Small intestine (tissue), 7 donors: ENCODE results near the gene MAMDC4. TPM values are rescaled to one million over a fixed set of nuclear protein-coding genes. Genes with fewer than 3 reads are reported as not detected.

Source experiments
- DNase-seq, 2 donors: peaks; one replicate each; pipeline versions ENCODE4 v3.0.0 to v3.0.0-alpha.2; 2013
- FAIRE-seq: peaks from 2 replicates; lab custom pipeline; 2012; peaks lifted over from hg19 to GRCh38; lab: Jason Lieb, UNC
- H3K27ac ChIP-seq, 3 donors: one replicate each; pipeline ENCODE4 v1.5.1; 2013; ENCODE audit warnings: low read length in 2 of 3, mild to moderate bottlenecking in 2 of 3, control low read depth in 1 of 3, inconsistent platforms in 1 of 3, low read depth in 1 of 3, moderate library complexity in 1 of 3
- H3K27me3 ChIP-seq, 3 donors: one replicate each; pipeline ENCODE4 v1.6.1; 2013; ENCODE audit warnings: low read length in 3 of 3, inconsistent platforms in 1 of 3; ENCODE audit not compliant: control insufficient read depth in 3 of 3, insufficient read depth in 3 of 3
- H3K36me3 ChIP-seq, 3 donors: one replicate each; pipeline ENCODE4 v1.6.1; 2013; ENCODE audit warnings: low read length in 3 of 3, inconsistent platforms in 1 of 3, low read depth in 1 of 3, mild to moderate bottlenecking in 1 of 3, moderate library complexity in 1 of 3; ENCODE audit not compliant: control insufficient read depth in 3 of 3, insufficient read depth in 2 of 3
- H3K4me1 ChIP-seq, 3 donors: one replicate each; pipeline ENCODE4 v1.6.1; 2013; ENCODE audit warnings: low read length in 2 of 3, inconsistent platforms in 1 of 3, low read depth in 1 of 3, mild to moderate bottlenecking in 1 of 3, moderate library complexity in 1 of 3; ENCODE audit not compliant: control insufficient read depth in 3 of 3, insufficient read depth in 2 of 3
- H3K4me3 ChIP-seq, 3 donors: one replicate each; pipeline ENCODE4 v1.5.1; 2013; ENCODE audit warnings: low read length in 3 of 3, control low read depth in 1 of 3, inconsistent platforms in 1 of 3, low read depth in 1 of 3, mild to moderate bottlenecking in 1 of 3, moderate library complexity in 1 of 3
- H3K9me3 ChIP-seq, 2 donors: one replicate each; pipeline ENCODE4 v1.6.1; 2013; ENCODE audit warnings: low read depth in 1 of 2, low read length in 1 of 2; ENCODE audit not compliant: control insufficient read depth in 2 of 2, insufficient read depth in 1 of 2
- WGBS, 3 donors: extraction: QIAGEN DNeasy Blood & Tissue Kit; methylation state at CpG; one replicate each; pipeline ENCODE4 v1.1.7; 2013; 5-methylcytosine and 5-hydroxymethylcytosine counted together
- polyA plus RNA-seq, 4 donors: library from polyadenylated mRNA; stranded (reverse) in 3 of 4; unstranded in 1 of 4; fragments of 200-250 nt in 3 of 4; fragments of 120-200 nt in 1 of 4; gene quantifications; one replicate each; pipeline versions ENCODE4 v1.2.1 to v1.2.3, GENCODE V29; 2013
- donor health status: healthy with polysubstance abuse.
- donor health status: control.
- donor health status: control.
- donor health status: Bipolar disorder and iron deficiency.
- donor health status: healthy.

MAMDC4 gene
- polyA plus RNA-seq, 4 donors, result 4.6 to 1,156 (median 8.9) TPM

DNA sequence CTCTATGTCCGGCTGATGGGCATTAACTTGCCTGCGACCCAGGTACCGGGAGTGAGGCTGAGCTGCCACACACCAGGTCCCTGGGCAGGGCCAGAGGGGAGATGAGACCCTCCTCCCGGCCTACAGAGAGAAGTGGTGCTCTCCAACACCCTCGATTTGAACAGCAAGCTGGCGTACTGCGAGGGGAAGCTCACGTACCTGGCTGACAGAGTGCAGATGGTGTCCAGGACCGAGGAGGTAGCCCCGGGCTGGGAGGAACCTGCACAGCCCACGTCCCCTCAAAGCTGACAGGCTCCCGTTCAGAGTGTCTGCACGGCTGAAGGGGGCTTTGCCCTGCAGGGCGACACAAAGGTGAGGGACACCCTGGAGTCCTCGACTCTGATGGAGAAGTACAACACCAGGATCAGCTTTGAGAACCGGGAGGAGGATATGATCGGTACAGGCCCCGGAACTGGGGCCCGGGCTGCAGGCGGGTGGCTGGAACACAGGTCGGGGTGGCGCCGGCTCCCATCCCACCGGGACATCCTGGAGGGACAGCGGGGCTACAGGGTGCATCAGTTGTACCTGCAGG, 45.4 kb upstream of the MAMDC4 start:
- Histone ChIP-seq H3K4me3 (peak overlapping the region; percentile 86 to 96 (median 95)), H3K36me3 (peaks cover 0 to 62% (median 2%) of the 10 kb centered on the region in 3 donors), H3K27ac (peak overlapping the region in 1 of 3 donors; percentile 93), H3K9me3 (no peaks in the 10 kb centered on the region), H3K4me1 (peaks cover 4 to 20% (median 4%) of the 10 kb centered on the region in 3 donors), H3K27me3 (no peaks in the 10 kb centered on the region)
- FAIRE-seq (no peak), DNase-seq (no peak)
- 48 to 71% (median 65%) methylated on average over 25 of the region's 25 CpGs for WGBS, 3 donors

DNA sequence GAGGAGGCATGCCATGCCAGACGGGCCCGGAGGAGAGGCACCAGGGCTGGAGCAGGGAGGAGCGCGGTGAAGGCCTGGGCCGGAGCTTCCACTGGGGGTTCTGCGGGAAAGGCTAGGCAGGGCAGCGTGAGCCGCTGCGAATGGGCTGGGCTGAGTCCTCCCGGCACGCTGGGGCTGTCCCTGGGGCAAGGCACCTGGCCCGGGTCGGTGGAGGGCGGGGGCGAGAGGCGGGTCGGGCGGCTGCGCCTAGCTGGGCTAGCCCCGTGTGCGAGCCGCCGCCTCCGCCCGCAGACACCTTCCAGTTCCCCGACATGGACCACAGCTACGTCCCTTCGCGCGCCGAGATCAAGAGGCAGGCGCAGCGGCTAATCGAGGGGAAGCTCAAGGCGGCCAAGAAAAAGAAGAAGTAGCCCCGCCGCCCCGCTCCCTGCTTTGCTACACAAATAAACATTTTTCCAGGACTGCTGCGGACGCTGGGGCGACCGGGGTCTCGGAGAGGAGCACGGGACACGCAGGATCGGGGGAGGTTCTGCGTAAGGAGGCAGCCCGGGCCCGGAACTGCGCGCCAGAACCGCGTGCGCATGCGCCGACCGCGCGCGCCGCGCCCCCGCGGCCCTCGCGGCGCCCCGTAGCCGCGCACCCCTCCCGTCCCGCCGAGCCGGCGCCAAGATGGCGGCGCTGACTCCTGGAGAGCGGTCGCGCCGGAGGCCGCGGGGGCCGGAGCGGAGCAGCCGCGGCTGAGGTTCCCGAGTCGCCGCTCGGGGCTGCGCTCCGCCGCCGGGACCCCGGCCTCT, 44.7 kb upstream of the MAMDC4 start, which contains the start of gene RABL6:
Gene RABL6, plus strand, starts transcription at position 668 of the 794 bp plus-strand sequence. CDS start 249 bp downstream, outside the sequence.
- H3K27me3 ChIP-seq, result no peaks in the 10 kb centered on the region
- WGBS, 3 donors, result 0 to 1% (median 1%) methylated on average over 42 to 96 of the region's 96 CpGs
- FAIRE-seq, result no peak
- peak; percentile 69 to 94 for DNase-seq
- peak within 1 kb of the TSS; percentile 77 to 93 (median 93) for H3K27ac ChIP-seq
- H3K4me1 ChIP-seq, result peaks cover 4 to 20% (median 4%) of the 10 kb centered on the region in 3 donors
- H3K9me3 ChIP-seq, result no peaks in the 10 kb centered on the region
- peak within 1 kb of the TSS; percentile 86 to 96 (median 95) for H3K4me3 ChIP-seq
- H3K36me3 ChIP-seq, result peaks cover 0 to 66% (median 2%) of the 10 kb centered on the region in 3 donors

DNA sequence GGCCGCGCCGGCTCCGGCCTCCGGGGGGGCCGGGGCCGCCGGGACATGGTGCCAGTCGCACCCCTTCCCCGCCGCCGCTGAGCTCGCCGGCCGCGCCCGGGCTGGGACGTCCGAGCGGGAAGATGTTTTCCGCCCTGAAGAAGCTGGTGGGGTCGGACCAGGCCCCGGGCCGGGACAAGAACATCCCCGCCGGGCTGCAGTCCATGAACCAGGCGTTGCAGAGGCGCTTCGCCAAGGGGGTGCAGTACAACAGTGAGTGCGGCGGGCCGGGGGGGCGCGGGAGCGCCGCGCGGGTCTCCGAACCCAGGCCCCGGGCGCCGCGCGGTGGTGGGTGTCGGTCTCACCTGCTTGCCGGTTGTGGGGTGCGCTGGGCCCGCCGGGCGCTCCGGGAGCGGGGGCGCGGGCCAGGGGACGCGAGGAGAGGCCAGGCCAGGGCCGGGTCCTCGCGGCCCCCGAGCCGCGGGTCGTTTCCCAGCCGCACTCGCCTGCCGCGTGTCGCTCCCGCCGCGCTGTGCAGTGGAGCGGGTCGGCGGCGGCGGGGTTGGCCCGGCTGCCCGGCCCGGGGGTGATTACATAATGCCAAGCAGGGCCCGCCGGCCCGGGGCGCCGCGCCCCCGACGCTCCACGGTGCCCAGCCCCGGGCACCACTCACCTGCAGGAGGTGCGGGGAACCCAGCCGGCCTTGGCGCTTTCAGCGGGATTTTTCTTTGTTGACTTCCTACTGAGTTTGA, 43.9 kb upstream of the MAMDC4 start:
- Histone ChIP-seq H3K9me3 (no peaks in the 10 kb centered on the region), H3K27me3 (no peaks in the 10 kb centered on the region), H3K4me3 (peak overlapping the region; percentile 79 to 96 (median 95)), H3K4me1 (peaks cover 4 to 20% (median 4%) of the 10 kb centered on the region in 3 donors), H3K27ac (peak overlapping the region; percentile 70 to 78 (median 73)), H3K36me3 (peaks cover 2 to 69% (median 3%) of the 10 kb centered on the region in 3 donors)
- no peak for FAIRE-seq
- DNase-seq, result peak; percentile 23 to 64
- 1% methylated on average over 56 to 93 of the region's 93 CpGs for WGBS, 3 donors

DNA sequence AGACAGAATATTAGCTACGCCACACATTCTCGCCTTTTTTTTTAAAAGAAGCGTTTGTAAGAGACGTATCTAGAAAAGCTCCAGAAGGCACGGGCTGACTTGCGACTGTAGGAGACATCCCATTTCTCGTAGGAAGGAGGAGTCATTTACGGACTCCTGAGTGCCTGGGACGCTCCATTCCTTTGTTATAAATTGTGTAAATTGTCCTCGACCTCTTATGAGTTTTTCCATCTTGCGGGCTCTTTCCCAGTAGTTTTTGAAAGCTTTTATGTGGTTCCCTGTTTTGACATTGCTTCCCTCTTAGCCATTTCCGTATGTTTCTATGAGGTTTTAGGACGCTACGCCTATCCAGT, 43.4 kb upstream of the MAMDC4 start:
- Histone ChIP-seq H3K36me3 (peaks cover 2 to 66% (median 3%) of the 10 kb centered on the region in 3 donors), H3K4me3 (peak overlapping the region; percentile 79 to 96 (median 95)), H3K27ac (peak overlapping the region in 1 of 3 donors; percentile 77), H3K4me1 (peaks cover 4 to 20% (median 4%) of the 10 kb centered on the region in 3 donors), H3K9me3 (no peaks in the 10 kb centered on the region), H3K27me3 (no peaks in the 10 kb centered on the region)
- DNase-seq (no peak), FAIRE-seq (no peak)
- 2 to 4% (median 3%) methylated on average over 14 of the region's 14 CpGs for WGBS, 3 donors

DNA sequence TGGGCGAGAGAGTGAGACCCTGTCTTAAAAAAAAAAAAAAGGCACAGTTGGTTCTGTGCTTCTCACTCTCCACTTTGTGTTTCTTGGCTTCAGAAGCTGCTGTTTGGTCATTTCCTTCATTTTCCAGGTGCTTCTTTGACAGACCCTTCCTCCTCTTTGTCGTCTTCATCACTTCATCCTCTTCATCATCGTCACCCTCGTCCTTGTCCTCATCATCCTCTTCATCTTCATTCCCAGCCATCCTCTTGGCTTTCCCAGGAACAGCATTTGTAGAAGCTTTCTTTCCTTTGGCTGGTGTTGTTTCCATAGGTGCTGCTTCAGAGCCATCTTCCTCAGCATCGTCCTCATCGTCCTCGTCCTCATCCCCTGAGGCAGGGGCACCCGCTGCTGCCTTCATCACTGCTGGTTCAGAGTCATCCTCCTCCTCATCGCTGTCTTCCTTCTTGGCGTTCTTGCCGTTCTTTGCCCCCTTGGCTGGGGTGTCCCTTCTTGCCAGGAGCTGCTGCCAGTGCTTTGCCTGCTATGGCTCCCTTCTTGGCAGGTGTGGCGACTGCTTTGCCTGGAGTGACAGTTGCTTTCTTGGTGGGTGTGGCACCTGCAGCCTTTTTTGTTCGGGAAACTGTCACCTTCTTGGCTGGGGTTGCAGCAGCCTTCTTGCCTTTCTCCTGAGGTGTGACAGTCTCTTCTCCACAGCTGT, 37.3 kb upstream of the MAMDC4 start:
- H3K27me3 ChIP-seq, result no peaks in the 10 kb centered on the region
- peaks cover 0 to 4% (median 2%) of the 10 kb centered on the region in 3 donors for H3K4me1 ChIP-seq
- no peaks in the 10 kb centered on the region for H3K9me3 ChIP-seq
- no peak for FAIRE-seq
- no peak overlapping the region for H3K4me3 ChIP-seq
- no peak for DNase-seq
- H3K36me3 ChIP-seq, result peaks cover 3 to 56% (median 4%) of the 10 kb centered on the region in 3 donors
- no peak overlapping the region for H3K27ac ChIP-seq
- 88 to 90% (median 90%) methylated on average over 13 of the region's 13 CpGs for WGBS, 3 donors

DNA sequence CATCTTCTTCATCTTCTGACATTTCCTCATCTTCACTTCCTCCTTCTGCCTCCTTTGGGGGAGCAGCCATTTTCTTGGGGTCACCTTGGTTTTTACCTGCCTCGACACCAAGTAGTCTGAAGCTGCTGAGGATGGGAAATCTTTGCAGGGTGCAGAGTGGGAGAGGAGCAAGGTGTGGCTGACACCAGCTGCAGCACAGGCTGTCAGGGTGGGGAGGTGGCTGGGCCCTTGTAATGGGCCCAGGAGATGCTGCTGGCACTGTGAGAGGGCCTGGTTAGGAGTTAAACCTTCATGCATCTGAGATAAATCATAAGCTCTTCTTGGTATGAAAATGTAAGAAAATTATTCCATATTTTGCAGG, 36.7 kb upstream of the MAMDC4 start:
- H3K36me3 ChIP-seq, result peaks cover 3 to 53% (median 4%) of the 10 kb centered on the region in 3 donors
- 5 to 36% (median 5%) methylated on average over 1 of the region's 1 CpG for WGBS, 3 donors
- H3K27ac ChIP-seq, result no peak overlapping the region
- FAIRE-seq (no peak), DNase-seq (no peak)
- H3K27me3 ChIP-seq, result no peaks in the 10 kb centered on the region
- no peaks in the 10 kb centered on the region for H3K4me1 ChIP-seq
- H3K4me3 ChIP-seq, result no peak overlapping the region
- H3K9me3 ChIP-seq, result no peaks in the 10 kb centered on the region

DNA sequence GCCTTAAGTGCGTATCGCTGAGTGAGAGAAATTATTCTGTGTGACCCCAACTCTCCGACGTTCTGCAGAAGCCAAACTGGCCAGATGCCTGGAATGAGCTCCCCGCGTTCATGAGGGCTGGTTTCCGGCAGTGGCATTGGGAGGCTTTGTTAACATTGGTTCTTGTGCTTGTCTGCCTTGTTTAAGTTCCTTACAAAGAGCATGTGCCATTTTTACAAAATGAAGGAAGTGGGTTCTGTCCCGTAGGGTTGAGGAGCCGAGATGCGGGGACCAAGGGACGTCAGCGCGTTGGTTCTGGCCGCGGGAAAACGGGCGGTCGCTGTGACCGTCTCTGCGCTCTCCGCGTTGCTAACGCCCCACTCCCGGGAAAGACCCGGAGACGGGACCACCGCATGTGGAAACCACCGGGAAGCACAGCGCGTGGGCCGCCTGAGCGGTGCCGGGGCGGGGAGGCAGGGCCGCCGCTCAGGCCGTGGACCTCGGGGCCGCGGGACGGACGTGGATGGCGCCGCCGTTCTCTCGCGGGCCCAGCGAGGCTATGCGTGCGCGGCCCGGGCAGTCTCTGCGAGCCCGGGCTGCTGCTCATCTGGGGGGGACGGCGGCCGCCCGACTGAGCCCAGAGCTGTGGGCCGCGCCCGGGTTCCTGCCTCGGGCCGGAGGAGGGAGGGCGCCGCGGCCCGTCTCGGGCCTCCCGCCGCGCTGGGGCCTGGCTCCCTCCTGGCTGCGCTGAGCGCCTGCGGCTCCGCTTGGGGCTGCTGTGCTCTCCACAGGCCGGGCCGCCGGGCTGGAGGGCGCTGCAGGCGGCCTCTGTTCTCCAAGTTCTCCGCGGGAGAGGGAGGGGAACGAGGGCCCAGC, 30.9 kb upstream of the MAMDC4 start:
- DNase-seq (peak in 1 of 2 donors; percentile 39), FAIRE-seq (no peak)
- no peak overlapping the region for H3K27ac ChIP-seq
- H3K4me3 ChIP-seq, result no peak overlapping the region
- WGBS, 3 donors, result 48 to 87% (median 80%) methylated on average over 54 to 83 of the region's 83 CpGs
- H3K4me1 ChIP-seq, result no peaks in the 10 kb centered on the region
- H3K9me3 ChIP-seq, result no peaks in the 10 kb centered on the region
- H3K27me3 ChIP-seq, result no peaks in the 10 kb centered on the region
- H3K36me3 ChIP-seq, result peaks cover 0 to 61% (median 5%) of the 10 kb centered on the region in 3 donors
